ENCODE data around the gene MTMR12. TPM values are rescaled to one million over a fixed set of nuclear protein-coding genes. Genes with fewer than 3 reads are reported as not detected.

Gene MTMR12
- total and polyA plus RNA-seq, 2 donors (not counting 3 experiments of a cell fraction or from before 2014, with no cell fraction given), result 18.2 to 38.6 TPM

DNA sequence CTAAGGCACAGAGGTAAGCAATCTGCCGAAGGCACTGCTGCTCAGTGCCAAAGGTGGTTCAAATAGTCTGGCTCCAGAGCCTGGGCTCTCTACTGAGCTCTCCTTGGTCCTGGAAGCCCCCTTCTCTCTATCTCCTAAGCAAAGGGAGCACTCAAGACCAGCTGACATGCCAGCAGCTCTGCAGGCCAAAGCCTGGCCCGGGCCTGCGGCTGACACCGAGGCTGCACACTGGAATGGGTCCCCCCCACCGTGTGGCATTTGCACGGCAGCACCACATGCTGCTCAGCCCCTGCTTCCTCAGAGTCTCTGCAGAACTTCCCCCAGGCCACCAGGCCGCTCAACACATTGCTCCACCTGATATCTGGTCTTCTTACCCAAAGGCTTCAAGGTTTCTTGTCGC is 80.8 kb downstream of the MTMR12 start:
- dilution Hi-C loops (cut with MboI; ENCODE audit: extremely low pct_ligation_motif_present, low sequenced_read_pairs), result no loop called here
- no peak overlapping the region for H3K27ac ChIP-seq (ENCODE audit: insufficient read depth, low read depth, low read length)
- H4K20me1 ChIP-seq (replicated peaks; ENCODE audit: control insufficient read depth, extremely low read depth, insufficient read depth, low read length), result no peaks in the 10 kb centered on the region
- H2AFZ ChIP-seq (ENCODE audit: low read depth, low read length), result no peak overlapping the region
- H3K4me3 ChIP-seq (replicated peaks in 1 of 3; ENCODE audit: insufficient read depth in 1 of 3, low read depth in 1 of 3, low read length in 3 of 3), result no peak overlapping the region
- H3K4me1 ChIP-seq (ENCODE audit: control insufficient read depth, extremely low read depth, insufficient read depth, low read length), result peaks cover 16% of the 10 kb centered on the region
- intact Hi-C loops (cut with micrococcal nuclease), result loop anchor here (1.0 to 5.0 kb wide), 8 partner anchors 43 to 381 kb away; partner anchors contain the start of genes GOLPH3 and MTMR12
- no peaks in the 10 kb centered on the region for H3K9me3 ChIP-seq (replicated peaks; ENCODE audit: control insufficient read depth, insufficient read depth, low read length)
- no TSS peak for BruUV-seq (replicated peaks)
- no peak overlapping the region for H3K4me2 ChIP-seq (ENCODE audit: insufficient read depth, low read length)
- TF ChIP-seq, protein P1, sequence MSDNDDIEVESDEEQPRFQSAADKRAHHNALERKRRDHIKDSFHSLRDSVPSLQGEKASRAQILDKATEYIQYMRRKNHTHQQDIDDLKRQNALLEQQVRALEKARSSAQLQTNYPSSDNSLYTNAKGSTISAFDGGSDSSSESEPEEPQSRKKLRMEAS (IDR thresholded peaks at IDR 0.05; ENCODE audit: insufficient read depth, insufficient read length), result no peak
- TF ChIP-seq FOS (IDR thresholded peaks at IDR 0.05; ENCODE audit: borderline replicate concordance, insufficient read depth, low read length), result no peak
- no peak for TF ChIP-seq EZH2 (IDR thresholded peaks at IDR 0.05; ENCODE audit: borderline replicate concordance, low read depth, low read length, severe bottlenecking)
- no peak for TF ChIP-seq GATA2 (IDR thresholded peaks at IDR 0.05; ENCODE audit: insufficient read depth, insufficient read length, low read depth, low read length)
- no peak for TF ChIP-seq POLR2A (IDR thresholded peaks at IDR 0.05; ENCODE audit: low read depth, low read length)
- no peak for TF ChIP-seq JUN (IDR thresholded peaks at IDR 0.05; ENCODE audit: borderline replicate concordance, insufficient read depth, insufficient read length, low read depth)
- TF ChIP-seq MYC (IDR thresholded peaks at IDR 0.05; ENCODE audit: low read depth, low read length), result no peak
- no peak for TF ChIP-seq POLR2AphosphoS5 (IDR thresholded peaks at IDR 0.05; ENCODE audit: insufficient read depth, low read depth, low read length)
- TF ChIP-seq, protein P2, sequence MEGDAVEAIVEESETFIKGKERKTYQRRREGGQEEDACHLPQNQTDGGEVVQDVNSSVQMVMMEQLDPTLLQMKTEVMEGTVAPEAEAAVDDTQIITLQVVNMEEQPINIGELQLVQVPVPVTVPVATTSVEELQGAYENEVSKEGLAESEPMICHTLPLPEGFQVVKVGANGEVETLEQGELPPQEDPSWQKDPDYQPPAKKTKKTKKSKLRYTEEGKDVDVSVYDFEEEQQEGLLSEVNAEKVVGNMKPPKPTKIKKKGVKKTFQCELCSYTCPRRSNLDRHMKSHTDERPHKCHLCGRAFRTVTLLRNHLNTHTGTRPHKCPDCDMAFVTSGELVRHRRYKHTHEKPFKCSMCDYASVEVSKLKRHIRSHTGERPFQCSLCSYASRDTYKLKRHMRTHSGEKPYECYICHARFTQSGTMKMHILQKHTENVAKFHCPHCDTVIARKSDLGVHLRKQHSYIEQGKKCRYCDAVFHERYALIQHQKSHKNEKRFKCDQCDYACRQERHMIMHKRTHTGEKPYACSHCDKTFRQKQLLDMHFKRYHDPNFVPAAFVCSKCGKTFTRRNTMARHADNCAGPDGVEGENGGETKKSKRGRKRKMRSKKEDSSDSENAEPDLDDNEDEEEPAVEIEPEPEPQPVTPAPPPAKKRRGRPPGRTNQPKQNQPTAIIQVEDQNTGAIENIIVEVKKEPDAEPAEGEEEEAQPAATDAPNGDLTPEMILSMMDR (IDR thresholded peaks at IDR 0.05; ENCODE audit: extremely low read depth in 1 of 2, insufficient read depth in 1 of 2, low read depth in 1 of 2, low read length in 2 of 2), result no peak
- no peaks in the 10 kb centered on the region for H3K79me2 ChIP-seq (ENCODE audit: control insufficient read depth, insufficient read depth, low read length)
- ChIA-PET CTCF (interaction anchor here (0.6 to 10.1 kb wide), 51 partner anchors 8 to 1148 kb away, joined by 3 to 325 read pairs (median 4); partner anchors contain the start of genes GOLPH3 and MTMR12), POLR2A (interaction anchor here (0.6 kb wide), 1 partner anchor 48 kb away, joined by 3 read pairs; no protein-coding TSS in a partner anchor)
- peaks cover 5 to 11% of the 10 kb centered on the region in 2 experiments for H3K36me3 ChIP-seq (ENCODE audit: control insufficient read depth in 2 of 2, extremely low read depth in 1 of 2, insufficient read depth in 2 of 2, low read length in 2 of 2)
- FAIRE-seq (no peak), DNase-seq (ENCODE audit: low read depth, low spot score) (no peak)
- H3K9ac ChIP-seq (replicated peaks; ENCODE audit: extremely low read depth, insufficient read depth, low read length), result no peak overlapping the region
- no peaks in the 10 kb centered on the region for H3K9me1 ChIP-seq (replicated peaks; ENCODE audit: control insufficient read depth, extremely low read depth, insufficient read depth, low read length)
- no peaks in the 10 kb centered on the region for H3K27me3 ChIP-seq (ENCODE audit: control insufficient read depth in 2 of 2, insufficient read depth in 2 of 2, low read length in 2 of 2)
